Activated effector memory CD4-positive, alpha-beta T cell treated with Interleukin-2 at 50 U/mL for 16 hours (primary cell): ENCODE data around the gene ATP13A3.

Source experiments
- DNase-seq: peaks from one replicate; pipeline ENCODE4 v3.0.0-alpha.2; 2020

The ATP13A3 gene

GRCh38 chr3:194368918-194369317 lies 117.9 kb downstream of the ATP13A3 start:
- DNase-seq = no peak

GRCh38 chr3:194367992-194368841 lies 118.6 kb downstream of the ATP13A3 start:
- DNase-seq = no peak

- DNase-seq = no peak
These were observed 120.8 kb downstream of the ATP13A3 start for GRCh38 chr3:194365978-194366490.

GRCh38 chr3:194365526-194365925 lies 121.3 kb downstream of the ATP13A3 start:
- DNase-seq = no peak

- no peak for DNase-seq
These were observed 122.0 kb downstream of the ATP13A3 start for GRCh38 chr3:194364652-194365434.

- no peak for DNase-seq
These were observed 122.5 kb downstream of the ATP13A3 start for GRCh38 chr3:194364314-194364651.

GRCh38 chr3:194360568-194360967 lies 126.2 kb downstream of the ATP13A3 start:
- no peak for DNase-seq

- no peak for DNase-seq
These were observed 129.1 kb downstream of the ATP13A3 start for GRCh38 chr3:194357681-194358080.

GRCh38 chr3:194355379-194355778 lies 131.4 kb downstream of the ATP13A3 start:
- DNase-seq = no peak

GRCh38 chr3:194354315-194354714 lies 132.5 kb downstream of the ATP13A3 start:
- DNase-seq = no peak
